HG02973 (cell line): ENCODE data around the gene C11orf24.

Source experiments
- ATAC-seq: cut with Tn5 transposase; IDR thresholded peaks from one replicate; pipeline ENCODE4 v1.9.1; 2021; ENCODE audit warnings: moderate library complexity; ENCODE audit not compliant: unreplicated experiment

The C11orf24 gene

DNA sequence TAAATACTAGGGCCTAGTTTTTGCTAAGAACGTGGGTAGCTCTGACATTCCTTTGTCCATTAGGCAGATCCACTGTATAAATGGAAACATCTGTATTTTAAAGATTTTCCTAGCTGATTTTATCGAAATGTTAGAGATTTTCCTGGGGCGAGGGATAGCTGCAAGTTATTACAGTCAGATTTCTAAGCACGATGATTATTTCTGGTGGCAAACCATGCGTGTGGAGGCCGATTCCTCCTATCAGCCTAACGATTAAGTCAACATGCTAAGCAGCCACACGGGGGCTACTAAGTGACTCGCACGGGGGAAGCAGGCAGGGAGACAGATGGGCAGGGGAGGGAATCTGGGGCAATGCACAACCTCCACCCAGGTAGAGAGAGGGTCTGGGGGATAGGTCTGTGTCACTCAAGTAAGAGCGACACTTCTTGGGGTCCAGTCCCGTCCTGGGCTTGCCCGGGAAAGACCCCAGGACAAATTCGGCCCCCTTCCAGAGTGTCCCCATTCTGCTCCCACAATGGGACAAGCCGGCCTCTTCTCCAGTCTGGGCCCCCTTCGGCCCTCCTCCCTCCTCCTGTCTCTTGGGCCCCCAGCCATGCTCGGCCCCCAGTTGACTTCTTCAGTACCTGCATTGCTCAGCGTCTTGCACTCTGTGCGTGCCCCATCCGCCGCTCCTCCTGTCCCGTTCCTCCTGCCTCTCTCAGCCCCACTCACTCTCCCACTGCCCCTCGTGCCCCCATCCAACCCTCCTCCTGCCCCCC lies 571 bp downstream of the C11orf24 start:
- ATAC-seq = peak; percentile 21

- ATAC-seq = no peak
These were observed 1.4 kb downstream of the C11orf24 start for GRCh38 chr11:68270196-68271022.

DNA sequence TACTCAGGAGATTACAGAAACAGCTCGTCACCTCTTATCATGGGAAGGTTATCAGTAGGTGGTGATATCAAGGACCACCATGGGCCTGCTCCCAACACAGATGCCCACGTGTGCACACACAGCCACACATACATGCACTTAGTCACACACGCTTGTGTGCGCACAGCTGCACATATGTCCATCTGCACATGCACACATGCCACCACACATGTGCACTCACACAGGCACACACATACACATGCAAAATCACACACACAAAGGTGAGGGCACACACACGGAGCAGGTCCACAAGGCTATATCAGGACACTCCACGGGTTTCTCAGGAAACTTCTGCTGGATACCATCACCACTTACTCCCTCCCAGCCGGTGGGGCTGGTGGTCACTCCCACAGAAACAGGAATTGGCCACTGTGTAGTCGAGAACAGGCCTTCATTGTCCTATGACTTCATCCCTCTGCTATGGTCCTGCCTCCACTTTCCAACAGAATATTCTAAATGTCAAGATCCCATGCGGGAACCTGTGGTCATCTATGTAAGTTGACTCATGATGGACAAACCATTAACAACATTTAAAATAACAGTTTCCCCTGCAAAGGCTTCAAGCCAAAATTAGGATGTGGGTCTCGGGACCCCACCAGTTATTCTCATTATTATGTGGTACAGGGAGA lies 2.2 kb downstream of the C11orf24 start:
- no peak for ATAC-seq

GRCh38 chr11:68267881-68268240 lies 3.9 kb downstream of the C11orf24 start:
- ATAC-seq = no peak

DNA sequence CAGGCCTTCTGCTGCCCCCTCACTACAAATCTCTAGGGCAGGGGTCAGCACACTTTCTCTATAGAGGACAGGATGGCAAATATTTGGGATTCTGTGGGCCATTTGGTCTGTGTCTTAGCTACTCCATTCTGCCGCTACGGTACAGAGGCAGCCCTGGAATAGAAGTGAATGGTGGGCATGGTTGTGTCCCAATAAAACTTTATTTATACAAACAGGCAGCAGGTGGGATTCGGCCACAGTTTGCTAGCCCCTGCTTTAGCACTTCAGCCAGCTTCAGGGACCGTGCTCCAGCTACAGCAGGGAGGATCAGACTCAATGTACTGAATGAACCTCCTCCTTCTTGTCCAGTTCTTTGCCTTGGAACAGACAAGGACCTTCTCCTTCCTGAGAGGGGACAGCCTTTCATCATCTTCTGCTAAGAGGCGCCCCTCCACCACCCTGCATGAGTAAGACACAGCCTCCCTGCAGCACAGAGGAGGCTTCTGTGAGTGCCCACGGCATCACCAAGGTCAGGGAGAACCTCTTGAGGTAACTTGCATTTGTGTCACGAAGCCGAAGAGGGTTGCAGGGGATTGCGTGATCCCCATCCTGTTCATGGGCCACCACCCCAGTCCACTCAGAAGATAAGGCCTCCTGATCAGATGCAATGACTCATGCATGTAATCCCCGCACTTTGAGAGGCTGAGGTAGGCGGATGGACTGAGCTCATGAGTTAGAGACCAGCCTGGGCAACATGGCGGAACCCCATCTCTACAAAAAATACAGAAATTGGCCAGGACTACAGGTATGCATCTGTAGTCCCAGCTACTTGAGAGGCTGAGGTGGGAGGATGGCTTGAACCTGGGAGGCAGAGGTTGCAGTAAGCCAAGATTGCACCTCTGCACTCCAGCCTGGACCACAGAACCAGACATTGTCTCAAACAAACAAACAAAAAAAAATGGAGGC lies 4.6 kb downstream of the C11orf24 start:
- no peak for ATAC-seq

DNA sequence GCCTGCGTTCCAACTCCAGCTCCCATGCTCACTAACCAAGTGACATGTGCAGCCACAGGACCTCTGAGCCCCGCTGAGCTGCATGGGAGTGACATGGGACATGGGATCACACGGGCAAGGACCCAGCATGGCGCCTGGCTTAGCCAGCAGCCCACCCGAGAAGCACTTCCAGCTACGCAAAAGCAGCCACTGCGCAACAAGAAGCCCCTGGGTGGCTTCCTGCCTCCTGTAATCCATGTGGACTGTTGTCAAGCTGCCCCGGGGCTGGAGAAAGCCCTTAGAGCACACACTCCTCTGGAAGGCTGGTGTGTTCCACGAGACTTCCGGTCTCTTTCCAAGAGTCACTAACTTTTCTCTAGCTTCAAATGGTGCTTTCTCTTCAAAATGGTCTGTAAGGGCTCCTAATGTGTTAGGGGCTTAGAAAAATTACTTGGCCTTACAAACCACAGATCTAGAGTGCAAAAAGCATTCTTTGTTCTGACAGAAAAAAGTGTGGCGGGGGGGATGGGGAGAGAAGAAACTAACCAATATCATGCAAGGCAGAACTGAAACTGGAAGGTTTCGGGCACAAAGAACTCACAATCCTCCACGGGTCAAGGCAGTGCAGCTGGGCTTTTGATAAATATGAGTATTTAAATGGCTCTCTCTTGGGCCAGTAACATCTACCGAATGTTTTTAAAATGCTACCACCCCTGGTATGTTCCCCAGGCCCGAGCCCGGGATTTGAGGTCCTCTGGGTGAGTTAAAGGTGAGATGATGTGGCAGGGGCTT lies 5.5 kb downstream of the C11orf24 start:
- ATAC-seq = no peak

GRCh38 chr11:68264741-68265540 lies 6.8 kb downstream of the C11orf24 start:
- ATAC-seq = no peak

- no peak for ATAC-seq
These were observed 7.5 kb downstream of the C11orf24 start for GRCh38 chr11:68264244-68264643.

DNA sequence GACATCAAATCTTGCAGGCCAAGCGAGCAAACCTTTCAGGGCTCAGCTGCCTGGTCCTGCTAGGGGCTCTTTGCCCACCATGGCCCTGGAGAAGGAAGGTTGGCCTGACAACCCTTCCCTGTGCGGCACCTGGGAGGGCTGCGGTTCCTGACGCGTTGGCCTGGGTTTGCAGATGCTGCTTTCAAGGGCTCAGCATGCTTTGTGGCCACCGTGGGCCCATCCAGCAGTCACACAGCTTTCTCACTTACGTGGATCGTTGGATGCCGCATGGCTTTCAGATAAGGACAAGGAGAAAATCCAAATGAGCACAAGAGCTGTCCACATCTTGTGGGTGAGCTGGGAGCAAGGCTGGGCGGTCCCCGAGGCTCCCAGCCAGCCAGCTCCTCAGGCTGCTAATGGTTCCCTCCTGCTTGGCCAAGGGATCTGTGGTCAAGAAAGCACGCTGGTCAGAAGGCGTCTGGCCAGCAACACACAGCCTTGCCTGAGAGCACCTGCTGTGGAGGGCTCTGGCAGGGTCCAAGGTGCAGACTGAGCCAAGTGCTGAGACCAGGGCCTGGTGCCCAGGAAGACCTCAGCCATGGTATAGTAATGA lies 8.2 kb downstream of the C11orf24 start:
- no peak for ATAC-seq

GRCh38 chr11:68262544-68262827 lies 9.3 kb downstream of the C11orf24 start:
- no peak for ATAC-seq

GRCh38 chr11:68261749-68262543 lies 9.8 kb downstream of the C11orf24 start:
- no peak for ATAC-seq

DNA sequence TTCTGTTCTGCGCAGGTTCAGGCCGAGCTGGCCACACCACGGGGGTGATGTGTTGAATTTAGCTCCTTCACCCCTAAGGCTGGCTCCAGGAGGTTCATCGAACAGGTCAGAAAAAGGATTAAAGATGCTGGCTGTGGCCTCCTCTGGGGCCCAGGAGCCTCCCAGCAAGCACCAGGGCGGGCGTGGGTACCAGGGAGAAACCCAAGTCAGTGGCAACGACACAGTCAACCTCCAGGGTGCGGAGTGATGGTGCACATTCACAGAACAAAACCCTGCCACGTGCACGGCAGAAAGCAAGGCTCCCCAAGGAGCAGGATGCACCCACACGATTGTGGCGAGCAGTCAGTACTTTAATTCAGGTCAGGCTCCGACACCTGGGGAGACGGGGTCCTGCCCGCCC lies 10.8 kb downstream of the C11orf24 start:
- no peak for ATAC-seq

DNA sequence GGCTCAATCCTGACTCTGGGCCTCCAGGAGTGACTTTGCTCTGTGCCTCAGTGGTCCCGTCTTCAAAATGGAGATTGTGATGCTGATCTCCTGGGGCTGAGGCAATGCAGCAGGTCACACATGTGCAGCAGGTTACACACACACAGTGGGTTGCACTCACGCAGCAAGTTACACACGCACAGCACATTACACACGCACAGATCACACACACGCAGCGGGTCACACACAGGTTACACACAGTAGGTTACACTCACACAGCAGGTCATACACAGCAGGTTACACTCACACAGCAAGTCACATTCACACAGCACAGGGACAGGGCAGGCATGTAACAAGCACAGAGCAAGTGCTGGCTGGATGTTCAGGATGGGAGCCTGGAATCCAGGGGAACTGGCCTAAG lies 11.3 kb downstream of the C11orf24 start:
- no peak for ATAC-seq

- ATAC-seq = no peak
These were observed 12.4 kb downstream of the C11orf24 start for GRCh38 chr11:68259122-68259959.

DNA sequence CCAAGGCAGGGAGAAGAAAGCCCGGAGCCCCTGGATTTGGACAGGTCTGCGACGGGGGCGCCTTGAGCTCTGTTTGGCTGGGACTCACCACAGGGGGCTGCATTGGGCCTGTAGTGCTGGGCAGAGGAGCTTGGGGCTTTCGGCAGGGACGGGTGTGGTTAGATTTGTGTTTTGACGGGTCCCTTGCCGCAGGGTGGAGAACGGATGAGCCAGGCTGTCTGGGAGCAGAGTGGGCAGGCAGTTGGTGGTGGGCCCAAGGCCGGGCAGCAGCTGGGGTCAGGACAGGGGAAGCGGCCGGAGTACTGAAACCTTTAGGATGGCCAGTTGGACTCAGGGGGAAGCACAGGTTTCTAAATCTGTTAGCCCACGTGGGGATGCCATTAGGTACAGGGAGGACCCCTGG lies 13.4 kb downstream of the C11orf24 start:
- no peak for ATAC-seq

DNA sequence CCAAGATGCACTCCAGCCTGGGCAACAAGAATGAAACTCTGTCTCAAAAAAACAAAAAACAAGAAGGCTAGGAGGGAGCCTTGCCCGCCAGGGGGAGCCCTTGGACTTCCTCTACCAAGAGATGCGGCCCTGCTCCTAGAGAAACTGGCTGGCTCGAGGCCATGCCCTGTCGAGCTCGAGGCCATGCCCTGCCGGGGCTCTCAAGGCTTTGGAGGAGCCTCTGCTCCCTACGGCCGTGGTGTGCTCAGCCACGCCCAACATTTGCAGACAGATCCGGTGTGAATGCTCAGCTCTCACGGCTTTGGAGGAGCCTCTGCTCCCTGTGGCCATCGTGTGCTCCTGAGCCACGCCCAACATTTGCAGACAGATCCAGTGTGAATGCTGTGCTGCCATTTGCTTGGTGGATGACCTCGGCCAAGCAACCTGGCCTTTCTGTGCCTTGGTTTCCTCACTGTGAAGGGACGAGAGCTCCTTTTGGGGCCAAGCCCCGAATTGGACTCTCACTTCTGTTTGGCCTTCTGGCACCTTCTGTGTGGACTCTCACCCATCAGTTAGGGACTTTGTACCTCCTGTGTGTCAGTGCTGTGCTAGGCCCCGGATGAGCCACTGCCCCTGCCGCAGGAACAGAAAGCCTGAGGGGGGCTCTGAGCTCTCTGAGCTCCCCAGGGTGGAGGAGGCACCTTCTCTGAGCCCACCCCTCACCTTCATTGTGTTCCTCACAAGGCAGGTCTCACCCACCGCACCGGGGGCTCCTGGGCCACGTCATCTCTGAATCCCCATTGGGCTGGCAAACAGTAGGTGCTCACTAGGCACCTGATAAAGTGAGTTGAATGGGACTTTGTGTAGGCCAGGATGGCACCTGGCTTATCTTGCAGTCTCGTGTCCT lies 14.1 kb downstream of the C11orf24 start:
- no peak for ATAC-seq
